T-cell (primary cell): ENCODE measurements around the gene LRRC1. TPM values are rescaled to one million over a fixed set of nuclear protein-coding genes. Genes with fewer than 3 reads are reported as not detected.

Source experiments
- ATAC-seq, 4 experiments: fragments of 200-7000 bp in 3 of 4; fragments of 150-1000 bp in 1 of 4; cut with Tn5 transposase; replicated peaks in 1 of 4; 1 replicate in 3 of 4; 2 replicates in 1 of 4; pipeline ENCODE4 v1.10.0; 2021; ENCODE audit warnings: moderate library complexity in 3 of 4, mild to moderate bottlenecking in 2 of 4, moderate number of reproducible peaks in 1 of 4
- CTCF ChIA-PET, 2 donors: fragments of 300-600 bp; sonication (Branson Sonifier 250); formaldehyde crosslinking; loops; one replicate each; lab custom pipeline; 2022; ENCODE audit warnings: antibody characterized with exemption in 2 of 2; lab: Charles Lee
- POLR2A ChIA-PET, 2 donors: fragments of 300-600 bp; sonication (Branson Sonifier 250); formaldehyde crosslinking; loops; one replicate each; lab custom pipeline; 2022; ENCODE audit warnings: antibody characterized with exemption in 2 of 2; lab: Charles Lee
- DNase-seq, 35 experiments: peaks; one replicate each; pipeline versions ENCODE4 v3.0.0 to v3.0.0-alpha.2; 2013 to 2023
- H3K27ac ChIP-seq: one replicate; pipeline ENCODE4 v1.5.1; 2013; ENCODE audit warnings: low read length
- H3K27me3 ChIP-seq, 2 experiments: replicated peaks in 1 of 2; 1 replicate in 1 of 2; 2 replicates in 1 of 2; pipeline versions ENCODE4 v1.6.1 to v1.7.0; 2013; ENCODE audit warnings: low read length in 1 of 2, mixed read lengths in 1 of 2; ENCODE audit not compliant: control insufficient read depth in 2 of 2, insufficient read depth in 2 of 2; ENCODE audit errors: extremely low read depth in 1 of 2
- H3K36me3 ChIP-seq, 2 donors: 1 replicate in 1 of 2; 2 replicates in 1 of 2; pipeline versions ENCODE4 v1.6.1 to v1.7.0; 2013; ENCODE audit warnings: low read length in 1 of 2; ENCODE audit not compliant: control insufficient read depth in 2 of 2, insufficient read depth in 1 of 2; ENCODE audit errors: extremely low read depth in 1 of 2
- H3K4me1 ChIP-seq, 2 experiments: 1 replicate in 1 of 2; 2 replicates in 1 of 2; pipeline versions ENCODE4 v1.6.1 to v1.7.0; 2013; ENCODE audit warnings: low read length in 2 of 2, mixed read lengths in 1 of 2; ENCODE audit not compliant: insufficient read depth in 2 of 2, control insufficient read depth in 1 of 2; ENCODE audit errors: extremely low read depth in 1 of 2
- H3K4me3 ChIP-seq, 2 donors: 1 replicate in 1 of 2; 2 replicates in 1 of 2; pipeline versions ENCODE4 v1.5.1 to v1.7.0; 2013; ENCODE audit warnings: mild to moderate bottlenecking in 2 of 2, low read length in 1 of 2, moderate library complexity in 1 of 2; ENCODE audit not compliant: control insufficient read depth in 1 of 2; ENCODE audit errors: extremely low read depth in 1 of 2
- H3K9me3 ChIP-seq: 2 replicates; pipeline ENCODE4 v1.7.0; 2013
- H3K27ac Mint-ChIP-seq, 2 donors: one replicate each; pipeline ENCODE4 v1.8.0; 2020 to 2021; ENCODE audit warnings: mild to moderate bottlenecking in 2 of 2, mixed read lengths in 2 of 2
- H3K27me3 Mint-ChIP-seq, 2 donors: one replicate each; pipeline ENCODE4 v1.8.0; 2021 to 2022; ENCODE audit warnings: mixed read lengths in 2 of 2
- H3K36me3 Mint-ChIP-seq: one replicate; pipeline ENCODE4 v1.8.0; 2021; ENCODE audit warnings: mixed read lengths
- H3K4me1 Mint-ChIP-seq, 3 donors: one replicate each; pipeline ENCODE4 v1.8.0; 2020 to 2022; ENCODE audit warnings: mixed read lengths in 3 of 3, mild to moderate bottlenecking in 1 of 3
- H3K4me3 Mint-ChIP-seq, 3 donors: one replicate each; pipeline ENCODE4 v1.8.0; 2020 to 2022; ENCODE audit warnings: mild to moderate bottlenecking in 3 of 3, mixed read lengths in 3 of 3, moderate library complexity in 3 of 3
- H3K9me3 Mint-ChIP-seq, 3 donors: one replicate each; pipeline ENCODE4 v1.8.0; 2020 to 2022; ENCODE audit warnings: mixed read lengths in 3 of 3
- WGBS: methylation state at CpG from one replicate; pipeline ENCODE4 v1.1.5; 2013; ENCODE audit warnings: missing lambda C conversion rate; ENCODE audit not compliant: insufficient coverage; 5-methylcytosine and 5-hydroxymethylcytosine counted together
- total RNA-seq, 35 experiments: library from RNA in 6 of 35; stranded (reverse) in 6 of 35; fragments of 120-200 nt in 1 of 35; gene quantifications; one replicate each; pipeline versions ENCODE4 v1.2.1 to v1.2.4 and lab custom pipeline; 2013 to 2026

LRRC1 gene
- total RNA-seq, 5 donors from 2014 or later (not counting 1 experiment from before 2014, with no cell fraction given), result 2.1 to 3.9 (median 2.8) TPM

GRCh38 chr6:53808302-53808881 lies 13.6 kb downstream of the LRRC1 start:
- no peak for ATAC-seq
- Histone ChIP-seq H3K36me3 (no peaks in the 10 kb centered on the region), H3K4me1 (peaks cover 0 to 5% of the 10 kb centered on the region in 2 experiments), H3K27ac (no peak overlapping the region), H3K27me3 (no peaks in the 10 kb centered on the region), H3K4me3 (no peak overlapping the region), H3K9me3 (no peaks in the 10 kb centered on the region)
- ChIA-PET POLR2A (interaction anchor here in 1 of 2 donors (0.6 kb wide), 1 partner anchor 25 kb away, joined by 3 read pairs; no protein-coding TSS in a partner anchor), CTCF (interaction anchor here (0.5 to 0.7 kb wide), 2 partner anchors 9 to 15 kb away, joined by 3 read pairs; no protein-coding TSS in a partner anchor)
- no peak overlapping the region for H3K4me3 Mint-ChIP-seq
- no peaks in the 10 kb centered on the region for H3K4me1 Mint-ChIP-seq
- H3K36me3 Mint-ChIP-seq, result no peaks in the 10 kb centered on the region
- DNase-seq, result no peak
- H3K27ac Mint-ChIP-seq, result no peak overlapping the region
- peaks cover 0 to 3% (median 0%) of the 10 kb centered on the region in 3 donors for H3K9me3 Mint-ChIP-seq
- H3K27me3 Mint-ChIP-seq, result no peaks in the 10 kb centered on the region

GRCh38 chr6:53809691-53810090 lies 14.9 kb downstream of the LRRC1 start:
- POLR2A ChIA-PET, result interaction anchor here in 1 of 2 donors (0.6 kb wide), 1 partner anchor 639 kb away, joined by 4 read pairs; no protein-coding TSS in a partner anchor

GRCh38 chr6:53811082-53811481 lies 16.3 kb downstream of the LRRC1 start:
- Histone ChIP-seq H3K4me1 (no peaks in the 10 kb centered on the region), H3K9me3 (no peaks in the 10 kb centered on the region), H3K4me3 (no peak overlapping the region), H3K27ac (no peak overlapping the region), H3K36me3 (no peaks in the 10 kb centered on the region), H3K27me3 (no peaks in the 10 kb centered on the region)
- POLR2A ChIA-PET, result no interaction called here
- Mint-ChIP-seq H3K36me3 (no peaks in the 10 kb centered on the region), H3K4me3 (no peak overlapping the region), H3K27ac (no peak overlapping the region), H3K4me1 (no peaks in the 10 kb centered on the region), H3K9me3 (peaks cover 0 to 3% (median 0%) of the 10 kb centered on the region in 3 donors), H3K27me3 (no peaks in the 10 kb centered on the region)
- CTCF ChIA-PET, result interaction anchor here in 1 of 2 donors (0.6 kb wide), 1 partner anchor 39 kb away, joined by 5 read pairs; no protein-coding TSS in a partner anchor
- WGBS, result 82% methylated on average over 1 of the region's 4 CpGs
- no peak for DNase-seq
- ATAC-seq, result no peak

More at GRCh38 chr6:53809691-53810090, 14.9 kb downstream of the LRRC1 start:
- no peak overlapping the region for H3K27ac Mint-ChIP-seq
- ATAC-seq (no peak), DNase-seq (no peak)
- H3K9me3 Mint-ChIP-seq, result peaks cover 0 to 3% (median 0%) of the 10 kb centered on the region in 3 donors
- Histone ChIP-seq H3K27ac (no peak overlapping the region), H3K4me3 (no peak overlapping the region), H3K4me1 (peaks cover 0 to 5% of the 10 kb centered on the region in 2 experiments), H3K36me3 (no peaks in the 10 kb centered on the region), H3K9me3 (no peaks in the 10 kb centered on the region), H3K27me3 (no peaks in the 10 kb centered on the region)
- no peaks in the 10 kb centered on the region for H3K27me3 Mint-ChIP-seq
- H3K4me1 Mint-ChIP-seq, result no peaks in the 10 kb centered on the region
- 100% methylated on average over 2 of the region's 3 CpGs for WGBS
- H3K36me3 Mint-ChIP-seq, result no peaks in the 10 kb centered on the region
- no peak overlapping the region for H3K4me3 Mint-ChIP-seq
- CTCF ChIA-PET, result interaction anchor here in 1 of 2 donors (0.7 kb wide), 1 partner anchor 927 kb away, joined by 5 read pairs; no protein-coding TSS in a partner anchor

DNA sequence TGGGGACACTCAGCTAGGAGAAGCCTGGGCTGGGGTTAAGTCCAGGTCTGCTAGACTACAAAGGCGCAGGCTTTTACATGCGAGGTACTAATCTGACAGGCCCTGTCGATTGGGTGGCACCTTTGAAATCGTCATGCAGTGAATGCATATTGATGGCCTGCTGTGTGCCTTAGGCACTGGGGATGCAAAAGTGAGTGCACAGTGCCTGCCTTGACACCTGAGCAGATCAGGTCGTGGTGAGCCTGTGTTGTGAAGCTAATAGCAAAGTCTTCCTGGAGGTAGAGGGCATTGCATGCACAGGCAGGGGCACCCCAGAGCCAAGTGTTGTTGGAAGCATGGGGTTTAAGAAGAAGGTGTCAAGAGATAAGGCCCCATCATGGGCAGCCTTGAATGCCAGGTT lies 16.9 kb downstream of the LRRC1 start:
- POLR2A ChIA-PET, result no interaction called here
- no peak for DNase-seq
- Histone ChIP-seq H3K27me3 (no peaks in the 10 kb centered on the region), H3K4me1 (no peaks in the 10 kb centered on the region), H3K4me3 (no peak overlapping the region), H3K9me3 (no peaks in the 10 kb centered on the region), H3K36me3 (no peaks in the 10 kb centered on the region), H3K27ac (no peak overlapping the region)
- Mint-ChIP-seq H3K36me3 (no peaks in the 10 kb centered on the region), H3K27me3 (no peaks in the 10 kb centered on the region), H3K4me1 (no peaks in the 10 kb centered on the region), H3K4me3 (no peak overlapping the region), H3K27ac (no peak overlapping the region), H3K9me3 (peaks cover 0 to 3% (median 0%) of the 10 kb centered on the region in 3 donors)
- no peak for ATAC-seq
- CTCF ChIA-PET, result no interaction called here
- 83% methylated on average over 5 of the region's 5 CpGs for WGBS

GRCh38 chr6:53813096-53813495 lies 18.3 kb downstream of the LRRC1 start:
- ChIA-PET CTCF (interaction anchor here in 1 of 2 donors (0.6 to 0.7 kb wide), 2 partner anchors 24 to 709 kb away, joined by 3 to 5 read pairs; no protein-coding TSS in a partner anchor), POLR2A (interaction anchor here in 1 of 2 donors (0.6 kb wide), 1 partner anchor 159 kb away, joined by 5 read pairs; no protein-coding TSS in a partner anchor)
- Mint-ChIP-seq H3K36me3 (no peaks in the 10 kb centered on the region), H3K9me3 (peaks cover 0 to 3% (median 0%) of the 10 kb centered on the region in 3 donors), H3K27me3 (no peaks in the 10 kb centered on the region), H3K4me1 (no peaks in the 10 kb centered on the region), H3K4me3 (no peak overlapping the region), H3K27ac (no peak overlapping the region)
- Histone ChIP-seq H3K27ac (no peak overlapping the region), H3K27me3 (no peaks in the 10 kb centered on the region), H3K36me3 (no peaks in the 10 kb centered on the region), H3K9me3 (no peaks in the 10 kb centered on the region), H3K4me1 (no peaks in the 10 kb centered on the region), H3K4me3 (no peak overlapping the region)
- DNase-seq, result no peak
- 100% methylated on average over 1 of the region's 1 CpG for WGBS
- ATAC-seq, result no peak

DNA sequence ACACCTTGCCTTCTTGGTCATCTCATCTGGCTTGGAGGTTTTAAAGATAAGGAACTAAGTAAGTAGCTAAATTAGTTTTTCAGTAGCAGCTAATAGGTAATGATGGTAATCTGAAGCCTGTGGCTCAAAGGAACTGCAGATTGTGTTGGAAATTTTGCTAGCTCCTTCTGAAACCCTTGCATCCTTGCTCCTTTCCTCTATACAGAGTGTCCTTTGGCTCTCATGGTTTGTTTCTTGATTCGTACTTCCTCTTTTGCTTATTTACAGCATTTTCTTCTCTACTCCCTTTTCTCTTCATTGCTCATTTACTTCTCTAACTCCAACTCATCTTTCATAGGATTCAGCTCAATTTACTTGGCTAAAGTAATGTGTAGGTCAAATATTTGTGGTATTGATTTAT lies 19.0 kb downstream of the LRRC1 start:
- H3K4me1 ChIP-seq, result no peaks in the 10 kb centered on the region
- no peak for ATAC-seq
- no peak overlapping the region for H3K27ac Mint-ChIP-seq
- peaks cover 0 to 2% (median 0%) of the 10 kb centered on the region in 3 donors for H3K4me1 Mint-ChIP-seq
- CTCF ChIA-PET, result interaction anchor here in 1 of 2 donors (0.7 kb wide), 1 partner anchor 24 kb away, joined by 5 read pairs; no protein-coding TSS in a partner anchor
- no peak overlapping the region for H3K27ac ChIP-seq
- H3K4me3 Mint-ChIP-seq, result no peak overlapping the region
- WGBS, result no CpG with 5 or more reads among the region's 1 CpG
- H3K36me3 ChIP-seq, result no peaks in the 10 kb centered on the region
- no peaks in the 10 kb centered on the region for H3K27me3 Mint-ChIP-seq
- no peak for DNase-seq
- H3K9me3 ChIP-seq, result no peaks in the 10 kb centered on the region
- POLR2A ChIA-PET, result no interaction called here
- no peak overlapping the region for H3K4me3 ChIP-seq
- no peaks in the 10 kb centered on the region for H3K27me3 ChIP-seq
- no peaks in the 10 kb centered on the region for H3K36me3 Mint-ChIP-seq
- peaks cover 0 to 3% (median 0%) of the 10 kb centered on the region in 3 donors for H3K9me3 Mint-ChIP-seq
